HG02642 (cell line): ENCODE results near the gene APOBEC3G.

ENCODE experiments used
- ATAC-seq: cut with Tn5 transposase; IDR thresholded peaks from one replicate; pipeline ENCODE4 v1.9.1; 2021; ENCODE audit warnings: mild to moderate bottlenecking; ENCODE audit not compliant: unreplicated experiment, poor library complexity

The APOBEC3G gene

DNA sequence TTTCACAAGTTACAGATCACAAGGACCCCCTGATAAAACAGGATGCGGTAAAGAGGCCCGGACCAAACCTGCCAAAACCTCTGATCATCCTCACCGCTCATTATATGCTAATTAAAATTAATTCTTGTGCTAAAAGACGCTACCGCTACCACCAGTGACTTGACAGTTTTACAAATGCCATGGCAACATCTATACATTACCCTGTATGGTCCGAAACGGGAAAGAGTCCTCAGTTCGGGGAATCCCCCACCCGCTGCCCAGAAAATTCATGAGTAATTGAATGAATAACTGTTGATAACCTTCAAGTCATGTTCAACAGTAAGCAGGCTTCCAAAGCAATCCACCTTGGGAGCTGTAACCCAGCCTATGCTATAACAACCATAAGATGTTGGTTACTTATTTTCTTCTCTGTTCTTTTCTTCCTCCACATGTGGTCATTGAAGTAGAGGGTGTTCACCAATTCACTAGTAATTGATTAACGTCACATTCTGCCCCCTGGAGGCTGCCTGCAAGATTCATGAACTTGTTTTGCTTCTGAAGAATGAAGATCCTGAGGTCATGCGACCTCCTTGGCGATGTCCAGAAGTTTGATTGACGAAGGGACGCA, 40.6 kb downstream of the APOBEC3G start:
- ATAC-seq, result peak; percentile 40

DNA sequence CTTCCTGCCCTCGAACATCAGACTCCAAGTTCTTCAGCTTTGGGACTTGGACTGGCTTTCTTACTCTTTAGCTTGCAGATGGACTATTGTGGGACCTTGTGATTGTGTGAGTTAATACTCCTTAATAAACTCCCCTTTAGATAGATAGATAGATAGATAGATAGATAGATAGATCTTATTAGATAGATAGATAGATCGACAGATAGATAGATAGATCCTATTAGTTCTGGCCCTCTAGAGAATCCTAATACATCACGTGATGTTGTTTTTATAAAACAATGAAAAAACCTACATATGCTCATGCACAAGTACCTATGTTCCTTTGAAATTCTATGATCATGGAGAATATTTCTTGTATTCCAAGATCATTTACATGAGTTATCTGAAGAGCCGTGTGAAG, 43.9 kb downstream of the APOBEC3G start:
- ATAC-seq, result no peak

DNA sequence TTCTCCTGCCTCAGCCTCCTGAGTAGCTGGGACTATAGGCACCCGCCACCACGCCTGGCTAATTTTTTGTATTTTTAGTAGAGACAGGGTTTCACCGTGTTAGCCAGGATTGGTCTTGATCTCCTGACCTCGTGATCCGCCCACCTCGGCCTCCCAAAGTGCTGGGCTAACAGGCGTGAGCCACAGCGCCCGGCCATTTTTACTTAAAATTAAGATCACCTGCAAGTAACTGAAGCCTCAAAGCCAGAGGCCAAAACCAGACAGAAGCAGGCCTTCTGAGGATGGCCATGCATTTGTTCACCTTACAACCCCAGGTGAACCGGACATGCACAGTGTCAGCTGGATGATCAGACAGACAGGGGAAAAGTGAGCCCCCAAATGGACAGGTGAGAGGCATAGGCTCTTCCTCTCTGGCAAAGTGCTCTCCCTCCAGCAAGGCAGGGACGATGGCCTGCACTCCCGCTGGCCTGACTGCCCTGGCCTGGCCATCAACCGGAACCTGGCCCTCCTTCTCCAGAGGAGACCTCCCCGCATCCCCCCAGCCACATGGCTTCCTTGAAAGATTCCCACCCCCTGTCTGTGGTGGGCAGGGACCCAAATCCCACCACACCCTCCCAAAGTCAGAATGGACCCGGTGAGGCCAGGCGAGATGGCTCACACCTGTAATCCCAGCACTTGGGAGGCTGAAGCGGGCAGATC, 45.8 kb downstream of the APOBEC3G start:
- ATAC-seq, result no peak

DNA sequence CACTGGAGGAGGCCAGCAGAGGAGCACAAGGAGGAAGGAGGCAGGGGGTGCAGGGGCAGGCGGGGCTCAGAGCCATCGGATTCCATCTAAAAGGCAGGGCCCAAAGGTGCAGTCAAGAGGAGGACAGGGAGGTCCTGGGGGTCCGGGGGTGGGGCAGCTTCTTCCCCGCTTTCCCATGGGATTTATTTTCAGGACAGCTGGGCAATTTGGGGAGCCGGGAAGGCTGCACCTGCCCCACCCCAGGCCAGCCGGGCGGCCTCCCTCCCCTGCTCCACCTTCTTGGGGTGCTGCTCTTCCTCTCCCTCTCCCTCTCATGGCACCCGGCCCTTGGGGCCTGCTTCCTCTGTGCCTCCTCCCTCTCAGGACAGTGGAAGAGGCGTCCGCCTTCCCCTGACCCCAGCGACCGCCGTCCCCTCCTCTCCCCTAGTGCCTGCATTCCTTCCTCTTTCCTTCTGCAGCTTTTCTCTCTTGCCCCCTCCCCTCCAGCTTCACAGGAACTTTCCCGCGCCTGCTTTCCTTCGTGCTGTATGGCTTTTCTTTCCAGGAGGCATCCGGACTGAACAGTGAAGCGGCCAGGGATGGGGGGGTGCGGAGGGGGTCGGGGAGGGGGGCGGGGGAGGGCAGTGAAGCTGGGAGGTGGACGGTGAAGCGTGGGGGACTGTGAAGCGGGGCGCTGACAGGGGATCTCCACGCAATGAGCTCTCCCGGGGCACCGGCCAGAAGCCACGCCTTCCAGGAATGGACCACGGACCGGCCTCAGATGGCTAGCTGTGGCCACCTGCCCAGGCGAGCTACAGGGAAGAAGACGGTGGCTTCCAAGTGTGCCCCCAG, 46.9 kb downstream of the APOBEC3G start:
- ATAC-seq, result no peak

DNA sequence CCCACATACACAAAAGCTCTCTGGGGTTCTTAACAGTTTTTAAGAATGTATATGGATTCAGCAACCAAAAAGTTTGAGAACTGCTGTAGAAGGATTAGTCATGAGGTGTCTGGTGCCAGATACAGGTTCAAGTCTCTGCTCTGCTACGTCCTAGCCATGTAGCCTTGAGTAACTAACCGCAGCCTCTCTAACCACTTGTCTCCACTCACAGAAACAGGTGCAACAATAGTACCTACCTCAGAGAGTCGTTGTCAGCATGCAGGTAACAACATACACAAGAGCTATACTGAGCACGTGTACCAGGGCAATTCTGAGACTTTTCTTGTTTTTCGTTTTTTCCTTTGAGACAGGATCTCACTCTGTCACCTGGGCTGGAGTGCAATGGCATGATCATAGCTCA, 48.5 kb downstream of the APOBEC3G start:
- ATAC-seq, result no peak

DNA sequence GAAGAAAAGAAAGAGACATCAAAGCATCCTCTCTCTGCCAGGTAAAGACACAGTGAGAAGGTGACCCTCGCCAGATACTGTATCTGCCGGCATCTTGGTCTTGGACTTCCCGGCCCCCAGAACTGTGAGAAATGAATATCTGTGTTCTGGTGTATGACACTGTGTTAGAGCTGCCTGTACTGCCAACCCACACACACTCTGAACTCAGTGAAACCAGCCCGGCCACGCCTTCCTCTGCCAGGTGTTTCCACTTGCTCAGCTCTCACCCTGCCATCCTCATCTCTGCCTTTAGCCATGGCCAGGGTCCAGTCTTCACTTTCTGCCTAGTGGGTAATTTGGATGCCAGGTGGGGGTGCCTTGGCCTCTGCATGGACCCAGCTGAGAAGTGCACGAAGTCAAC, 51.4 kb downstream of the APOBEC3G start:
- no peak for ATAC-seq

DNA sequence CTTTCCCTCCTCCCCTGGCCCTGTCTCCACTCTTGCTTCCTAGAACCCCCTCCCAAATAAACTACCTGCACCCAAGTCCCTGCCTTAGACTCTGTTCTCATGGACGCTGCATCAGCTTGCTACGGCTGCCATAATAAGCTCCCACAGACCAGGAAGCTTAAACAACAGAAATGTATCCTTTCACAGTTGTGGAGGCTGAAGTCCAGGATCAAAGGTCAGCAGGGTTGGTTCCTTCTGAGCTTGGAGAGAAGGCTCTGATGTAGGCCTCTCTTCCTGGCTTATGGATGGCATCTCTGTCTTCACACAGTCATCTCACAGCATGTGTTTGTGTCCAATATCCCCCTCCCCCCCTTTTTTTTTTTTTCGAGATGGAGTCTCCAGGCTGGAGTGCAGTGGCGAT, 52.0 kb downstream of the APOBEC3G start:
- no peak for ATAC-seq

DNA sequence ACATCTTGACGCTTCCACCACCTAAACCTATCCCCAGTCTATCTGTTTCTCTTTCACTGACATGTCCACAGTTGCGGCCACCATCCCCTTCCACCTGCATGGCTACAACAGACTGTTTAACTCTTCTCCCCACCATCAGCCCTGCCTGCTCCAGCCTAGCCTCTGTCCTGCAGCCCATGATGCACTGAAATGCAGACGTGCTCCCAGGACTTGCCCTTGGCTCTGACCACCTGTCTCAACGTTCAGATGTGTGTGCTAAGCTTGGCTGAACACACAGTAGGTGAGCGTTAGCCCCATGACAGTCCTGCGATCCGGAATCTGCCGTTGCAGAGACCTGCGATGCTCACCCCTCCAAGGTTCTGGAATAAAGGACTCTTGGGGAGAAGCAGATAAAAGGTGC, 52.7 kb downstream of the APOBEC3G start:
- no peak for ATAC-seq

DNA sequence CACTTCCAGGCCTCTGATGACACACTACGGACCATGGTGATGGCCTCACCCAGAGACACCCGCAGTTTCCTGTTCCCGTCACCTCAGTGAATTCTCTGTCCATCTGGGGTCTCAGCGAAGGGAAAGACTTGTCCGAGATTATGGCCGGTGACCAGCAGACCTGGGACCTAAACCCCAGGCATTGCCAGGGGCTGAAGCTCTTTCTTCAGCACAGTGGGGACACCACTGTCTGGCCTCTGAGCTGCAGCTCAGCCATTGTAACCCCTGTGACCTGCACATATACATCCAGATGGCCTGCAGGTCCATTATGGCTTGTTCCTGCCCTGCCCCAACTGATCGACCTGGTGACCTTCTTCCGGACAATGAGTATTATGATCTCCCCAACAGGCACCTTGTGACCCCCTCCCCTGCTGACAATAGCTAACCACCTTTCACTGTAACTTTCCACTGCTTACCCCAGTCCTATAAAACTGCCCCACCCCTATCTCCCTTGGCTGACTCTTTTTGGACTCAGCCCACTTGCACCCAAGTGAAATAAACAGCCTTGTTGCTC, 53.2 kb downstream of the APOBEC3G start:
- ATAC-seq, result no peak

DNA sequence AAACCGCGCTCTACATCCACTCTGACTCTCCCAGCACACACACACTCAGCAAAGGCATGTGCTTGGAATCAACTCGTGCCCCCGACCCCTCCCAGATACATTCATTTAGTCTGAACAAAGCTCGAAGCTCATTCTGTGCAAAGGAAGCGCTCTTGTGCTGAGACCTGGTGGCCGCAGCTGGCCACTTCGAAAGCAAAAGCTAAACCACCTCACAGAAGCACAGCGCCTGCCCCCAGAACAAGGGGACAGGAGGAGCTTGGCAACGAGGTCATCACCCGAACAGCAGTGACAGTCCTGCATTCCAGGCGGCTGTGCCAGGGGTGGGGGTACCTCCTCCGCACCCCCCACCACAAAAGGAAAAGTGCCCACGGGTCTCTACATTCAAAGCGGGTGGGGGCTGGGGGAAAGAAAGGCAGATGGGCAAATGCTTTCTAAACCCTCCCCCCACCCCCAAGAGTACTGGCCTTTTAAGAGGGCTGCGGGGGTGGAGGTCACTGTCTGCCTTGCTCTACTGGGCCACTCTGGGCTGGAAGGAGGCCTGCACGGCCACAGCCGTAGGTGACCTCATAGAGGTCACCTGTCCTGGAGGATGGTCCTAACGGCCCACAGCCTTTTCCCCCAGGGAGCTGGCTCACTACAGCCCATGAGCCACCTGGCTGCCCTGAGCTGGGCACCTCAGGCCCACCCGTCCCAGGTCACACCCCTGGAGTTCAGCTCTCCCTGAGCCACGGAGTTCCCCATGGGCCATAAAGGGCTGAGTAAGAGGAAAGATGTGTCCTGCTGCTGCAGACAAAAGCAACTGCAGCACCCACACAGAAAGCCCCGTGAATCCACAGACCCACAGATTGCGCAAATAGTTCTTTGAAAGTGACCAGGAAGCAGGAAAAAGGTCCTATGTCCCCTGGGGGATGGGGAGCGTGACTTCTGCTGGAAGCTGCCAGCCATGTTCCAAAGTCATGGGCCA, 54.1 kb downstream of the APOBEC3G start:
- ATAC-seq, result no peak

DNA sequence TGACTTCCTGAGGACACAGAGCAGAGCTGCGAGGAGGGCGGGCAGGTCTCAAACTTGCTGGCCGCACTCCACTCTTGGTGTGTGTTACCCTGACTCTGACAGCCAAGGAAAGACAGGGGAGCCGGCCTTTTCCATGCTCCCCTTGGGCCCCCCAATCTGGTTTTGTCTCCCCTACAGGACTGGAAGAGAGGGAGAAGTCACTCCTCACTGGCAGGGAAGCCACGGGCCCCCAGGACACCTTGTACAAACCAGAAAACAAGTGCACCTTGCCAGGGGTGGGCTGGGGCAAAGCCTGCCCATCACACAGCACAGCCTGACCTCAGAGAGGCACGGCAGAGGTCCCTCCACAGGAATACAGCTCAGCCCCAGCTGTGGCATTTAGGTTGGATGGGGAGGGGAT, 55.2 kb downstream of the APOBEC3G start:
- ATAC-seq, result no peak

DNA sequence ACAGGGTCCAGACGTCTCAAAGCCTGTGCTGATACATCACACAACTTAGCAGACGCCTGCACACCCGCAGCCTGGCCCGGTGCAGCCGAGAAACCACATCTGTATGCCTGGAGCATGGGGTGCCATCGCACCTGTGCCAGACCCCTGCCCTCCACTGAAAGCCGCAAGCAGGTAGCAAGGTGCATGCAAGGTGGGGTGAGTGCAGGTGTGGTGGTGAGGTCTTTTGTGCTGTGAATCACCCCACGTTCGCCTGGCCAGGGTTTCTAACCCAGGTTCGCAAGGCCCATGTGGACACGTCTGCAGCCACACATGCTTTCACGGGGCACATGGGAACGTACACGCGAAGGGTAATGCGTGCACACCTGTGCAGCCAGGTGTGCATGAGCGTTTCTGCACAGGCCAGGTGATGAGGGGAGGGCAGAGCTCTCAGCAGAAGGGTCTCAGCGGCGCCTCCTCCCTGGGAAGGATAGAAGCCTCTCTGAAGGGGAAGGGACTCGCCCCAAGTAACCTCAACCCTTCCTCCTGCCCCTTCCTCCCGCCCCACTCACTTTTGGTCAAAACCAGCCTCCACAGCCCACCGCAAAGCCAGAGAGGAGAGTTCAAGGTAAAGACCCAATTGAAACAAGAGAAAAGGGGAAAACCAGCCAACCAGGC, 55.9 kb downstream of the APOBEC3G start:
- no peak for ATAC-seq

DNA sequence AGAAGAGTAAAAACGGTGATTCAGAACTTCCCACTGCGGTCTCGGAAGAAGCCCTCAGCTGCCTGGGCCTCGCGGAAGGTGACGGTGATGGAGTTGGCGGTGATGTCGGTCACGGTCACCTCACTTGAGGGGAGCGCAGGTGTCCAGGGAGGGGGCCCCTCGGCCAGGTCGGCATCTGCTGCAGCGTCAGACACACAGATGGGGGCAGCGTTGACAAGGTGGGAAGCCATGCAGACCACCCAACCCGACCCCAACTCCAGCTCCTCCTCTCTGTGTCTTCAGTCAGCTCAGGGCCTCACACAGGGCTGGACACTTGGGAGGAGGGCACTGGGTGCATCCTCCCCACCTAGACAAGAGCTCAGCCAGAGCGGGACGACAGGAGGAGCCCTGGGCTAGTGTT, 56.8 kb downstream of the APOBEC3G start:
- ATAC-seq, result no peak

DNA sequence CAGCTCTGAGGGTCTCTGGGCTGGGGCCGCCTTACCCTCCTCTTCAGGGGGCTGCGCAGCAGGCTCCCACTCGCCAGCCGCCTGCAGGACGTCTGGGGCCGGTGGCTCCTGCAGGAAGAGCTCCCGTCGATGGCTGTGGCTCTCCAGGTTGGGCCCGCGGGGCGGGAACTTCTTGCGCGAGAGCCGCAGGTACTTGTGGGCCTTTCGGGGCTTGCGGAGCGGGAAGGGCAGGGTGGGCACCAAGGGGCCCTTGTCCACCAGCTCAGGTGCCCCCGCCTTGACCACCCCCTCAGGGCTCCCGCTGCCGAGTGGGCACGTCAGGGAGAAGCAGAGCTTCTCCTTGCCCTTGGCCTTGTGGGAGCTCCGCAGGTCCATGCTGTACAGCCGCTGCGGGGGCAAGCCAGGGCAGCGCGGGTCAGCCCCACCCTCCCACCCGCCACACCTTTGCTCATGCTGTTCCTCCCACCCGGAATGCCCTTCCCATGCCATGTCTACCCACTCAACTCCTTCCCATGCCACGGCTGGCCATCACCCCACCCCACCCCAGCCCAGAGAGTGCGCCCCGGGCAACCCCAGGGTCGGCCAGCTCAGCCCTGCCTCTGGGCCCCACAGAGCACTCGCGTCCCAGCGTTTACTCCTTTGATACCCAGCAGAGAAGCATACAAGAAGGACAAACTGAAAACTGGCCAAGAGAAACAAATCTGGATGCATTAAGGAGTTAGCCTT, 57.5 kb downstream of the APOBEC3G start:
- no peak for ATAC-seq

DNA sequence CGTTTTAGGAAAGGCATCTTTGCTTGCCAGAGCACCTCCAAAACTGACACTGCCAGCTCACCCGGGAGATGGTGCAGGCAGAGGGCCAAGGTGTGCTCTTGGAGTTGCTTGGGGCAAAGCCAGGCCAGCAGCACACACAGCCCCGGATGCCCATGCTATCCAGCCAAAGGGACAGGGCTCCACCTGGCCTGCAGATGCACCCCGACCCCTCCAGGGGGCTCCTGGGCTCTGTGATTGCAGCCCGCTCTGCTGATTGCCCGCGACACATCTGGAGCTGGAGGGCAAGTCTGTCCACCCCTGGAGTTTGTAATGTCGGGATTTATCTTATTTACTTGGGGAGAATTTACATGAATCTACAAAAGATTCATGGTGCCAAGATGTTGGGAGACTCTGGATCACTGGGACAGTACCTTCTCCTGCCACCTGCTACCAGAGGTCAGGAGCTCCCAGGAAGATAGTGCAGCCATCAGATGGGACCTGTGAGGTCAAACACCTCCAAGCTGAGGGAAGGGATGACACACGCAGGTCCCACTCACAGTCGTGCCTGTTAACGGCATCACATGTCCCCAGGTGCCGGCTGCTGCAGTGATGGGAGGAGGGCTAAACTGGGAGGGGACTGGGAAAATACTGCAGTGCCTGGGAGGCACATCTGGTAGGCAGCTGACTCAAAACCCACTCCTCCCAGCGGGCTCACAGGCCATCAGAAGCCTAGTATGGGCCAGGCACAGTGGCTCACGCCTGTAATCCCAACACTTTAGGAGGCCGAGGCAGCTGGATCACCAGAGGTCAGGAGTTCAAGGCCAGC, 58.2 kb downstream of the APOBEC3G start:
- no peak for ATAC-seq

DNA sequence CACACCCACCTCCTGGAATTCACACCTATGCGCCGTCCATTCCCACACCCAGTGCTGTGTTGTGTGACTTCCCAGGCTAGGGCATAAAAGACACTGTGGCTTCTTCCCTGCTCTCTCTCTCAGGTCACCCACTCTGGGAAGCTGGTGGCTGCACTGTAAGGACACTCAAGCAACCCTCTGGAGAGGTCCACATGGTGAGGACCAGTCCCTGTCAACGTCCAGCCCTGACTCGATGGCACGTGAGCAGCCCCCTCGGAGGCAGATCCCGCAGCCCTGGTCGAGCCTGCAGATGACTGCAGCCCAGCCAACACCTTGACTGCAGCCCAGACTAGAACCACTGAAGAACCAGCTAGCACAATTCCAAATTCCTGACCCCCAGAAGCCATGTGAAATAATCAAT, 59.2 kb downstream of the APOBEC3G start:
- ATAC-seq, result no peak
